Activated CD4-positive, CD25-positive, alpha-beta regulatory T cell treated with anti-CD3 and anti-CD28 coated beads, Interleukin-2, amount 50 U/mL, for 72 hours (primary cell): ENCODE data around the gene FREM1.

Experiments used
- DNase-seq: peaks from one replicate; pipeline ENCODE4 v3.0.0; 2021

The FREM1 gene

GRCh38 chr9:14692470-14693250 is 217.6 kb downstream of the FREM1 start:
- no peak for DNase-seq

- no peak for DNase-seq
Observed at GRCh38 chr9:14690948-14691730, 219.1 kb downstream of the FREM1 start.

GRCh38 chr9:14687042-14687719 is 223.0 kb downstream of the FREM1 start:
- no peak for DNase-seq

- DNase-seq = no peak
Observed at GRCh38 chr9:14686168-14686567, 224.1 kb downstream of the FREM1 start.
